DOHH2 (cell line): ENCODE data around the gene PHPT1.
"Not testable (repeated sequence)": the region's sequence is repeated elsewhere in the genome, so short reads cannot be mapped to it uniquely, and the experiment has no call there.

ENCODE experiments used
- H3F3A ChIP-seq: fragments of 200-600 bp; sonication (generic), shearing (Covaris generic); 2 replicates; pipeline ENCODE4 v1.6.0; 2016; ENCODE audit warnings: antibody characterized with exemption, mild to moderate bottlenecking; ENCODE audit not compliant: control insufficient read depth, insufficient read depth
- H3K27ac ChIP-seq: fragments of 200-600 bp; sonication (generic); 2 replicates; pipeline ENCODE4 v1.5.1; 2014; ENCODE audit warnings: low read depth, mild to moderate bottlenecking, low read length, moderate library complexity
- H3K27me3 ChIP-seq: fragments of 200-600 bp; sonication (generic); 2 replicates; pipeline ENCODE4 v1.6.1; 2014; ENCODE audit warnings: mild to moderate bottlenecking, low read length, mixed read lengths; ENCODE audit not compliant: control insufficient read depth
- H3K36me3 ChIP-seq: fragments of 200-600 bp; sonication (generic); 2 replicates; pipeline ENCODE4 v1.6.1; 2014; ENCODE audit warnings: mild to moderate bottlenecking, low read length, moderate library complexity, mixed read lengths; ENCODE audit not compliant: control insufficient read depth
- H3K4me1 ChIP-seq: fragments of 200-600 bp; sonication (generic); 2 replicates; pipeline ENCODE4 v1.6.1; 2014; ENCODE audit warnings: mild to moderate bottlenecking, low read length, mixed read lengths; ENCODE audit not compliant: control insufficient read depth
- H3K4me2 ChIP-seq: fragments of 200-600 bp; sonication (generic); 2 replicates; pipeline ENCODE4 v1.6.0; 2014; ENCODE audit warnings: mild to moderate bottlenecking, low read length, moderate library complexity
- H3K4me3 ChIP-seq: fragments of 200-600 bp; sonication (generic); 2 replicates; pipeline ENCODE4 v1.5.1; 2014; ENCODE audit warnings: mild to moderate bottlenecking, low read length, mixed read lengths
- H3K79me2 ChIP-seq: fragments of 200-600 bp; sonication (generic); 2 replicates; pipeline ENCODE4 v1.6.1; 2014; ENCODE audit warnings: mild to moderate bottlenecking, low read length, mixed read lengths; ENCODE audit not compliant: control insufficient read depth
- H3K9me2 ChIP-seq: fragments of 200-600 bp; sonication (generic); replicated peaks from 2 replicates; pipeline ENCODE4 v1.6.1; 2014; ENCODE audit warnings: mild to moderate bottlenecking, low read length, mixed read lengths; ENCODE audit not compliant: control insufficient read depth
- H3K9me3 ChIP-seq: fragments of 200-600 bp; sonication (generic); 2 replicates; pipeline ENCODE4 v1.6.1; 2014; ENCODE audit warnings: antibody characterized with exemption, low read length, mixed read lengths; ENCODE audit not compliant: control insufficient read depth, insufficient read depth
- H4K20me1 ChIP-seq: fragments of 200-600 bp; sonication (generic); 2 replicates; pipeline ENCODE4 v1.6.0; 2014; ENCODE audit warnings: low read depth, mild to moderate bottlenecking, antibody characterized with exemption, low read length, moderate library complexity; ENCODE audit not compliant: control insufficient read depth, insufficient read depth
- EZH2phosphoT487 ChIP-seq: fragments of 200-600 bp; sonication (generic); IDR thresholded peaks from 2 replicates; pipeline ENCODE4 v1.6.1; 2017; ENCODE audit warnings: borderline replicate concordance, mild to moderate bottlenecking, antibody characterized with exemption, low read length, moderate library complexity, mixed read lengths
- TF ChIP-seq, protein P1 (sequence below): fragments of 200-600 bp; sonication (generic); IDR thresholded peaks from one replicate; pipeline ENCODE4 v1.5.1; 2014; ENCODE audit warnings: antibody characterized with exemption, mild to moderate bottlenecking, low read depth, low read length; ENCODE audit not compliant: poor library complexity, severe bottlenecking

PHPT1 gene

DNA sequence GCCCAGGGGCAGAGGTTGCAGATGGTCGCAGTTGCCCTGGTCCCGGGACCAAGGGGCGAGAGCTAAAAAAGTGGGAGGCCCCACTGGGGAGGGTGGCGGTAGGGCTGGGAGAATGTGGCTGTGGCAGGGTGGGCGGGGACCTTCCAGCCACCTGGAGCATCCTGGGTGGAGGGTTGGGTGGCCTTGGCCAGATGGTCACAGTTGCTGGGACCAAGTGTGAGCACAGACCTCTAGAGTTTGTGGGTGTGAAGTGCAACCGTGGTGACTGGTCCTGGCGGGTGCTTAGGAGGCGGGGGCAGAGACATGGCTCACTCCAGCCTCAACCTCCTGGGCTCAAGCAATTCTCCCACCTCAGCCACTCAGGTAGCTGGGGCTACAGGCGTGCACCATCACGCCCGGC lies 31.4 kb downstream of the PHPT1 start:
- peaks cover 11% of the 10 kb centered on the region for H3K27me3 ChIP-seq
- H3K9me3 ChIP-seq, result no peaks in the 10 kb centered on the region
- H3K4me1 ChIP-seq, result peaks cover 14% of the 10 kb centered on the region
- TF ChIP-seq, protein P1, sequence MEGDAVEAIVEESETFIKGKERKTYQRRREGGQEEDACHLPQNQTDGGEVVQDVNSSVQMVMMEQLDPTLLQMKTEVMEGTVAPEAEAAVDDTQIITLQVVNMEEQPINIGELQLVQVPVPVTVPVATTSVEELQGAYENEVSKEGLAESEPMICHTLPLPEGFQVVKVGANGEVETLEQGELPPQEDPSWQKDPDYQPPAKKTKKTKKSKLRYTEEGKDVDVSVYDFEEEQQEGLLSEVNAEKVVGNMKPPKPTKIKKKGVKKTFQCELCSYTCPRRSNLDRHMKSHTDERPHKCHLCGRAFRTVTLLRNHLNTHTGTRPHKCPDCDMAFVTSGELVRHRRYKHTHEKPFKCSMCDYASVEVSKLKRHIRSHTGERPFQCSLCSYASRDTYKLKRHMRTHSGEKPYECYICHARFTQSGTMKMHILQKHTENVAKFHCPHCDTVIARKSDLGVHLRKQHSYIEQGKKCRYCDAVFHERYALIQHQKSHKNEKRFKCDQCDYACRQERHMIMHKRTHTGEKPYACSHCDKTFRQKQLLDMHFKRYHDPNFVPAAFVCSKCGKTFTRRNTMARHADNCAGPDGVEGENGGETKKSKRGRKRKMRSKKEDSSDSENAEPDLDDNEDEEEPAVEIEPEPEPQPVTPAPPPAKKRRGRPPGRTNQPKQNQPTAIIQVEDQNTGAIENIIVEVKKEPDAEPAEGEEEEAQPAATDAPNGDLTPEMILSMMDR, result no peak
- TF ChIP-seq EZH2phosphoT487, result no peak
- H3K9me2 ChIP-seq, result no peaks in the 10 kb centered on the region
- H4K20me1 ChIP-seq, result 0 out of 2 replicates have a peak, but pooled peaks cover 3% of the 10 kb centered on the region
- peaks cover 7% of the 10 kb centered on the region for H3K79me2 ChIP-seq
- H3K36me3 ChIP-seq, result 0 out of 2 replicates have a peak, but pooled peaks cover 8% of the 10 kb centered on the region
- no peak overlapping the region for H3K4me2 ChIP-seq
- H3K27ac ChIP-seq, result no peak overlapping the region
- H3F3A ChIP-seq, result no peaks in the 10 kb centered on the region
- no peak overlapping the region for H3K4me3 ChIP-seq

DNA sequence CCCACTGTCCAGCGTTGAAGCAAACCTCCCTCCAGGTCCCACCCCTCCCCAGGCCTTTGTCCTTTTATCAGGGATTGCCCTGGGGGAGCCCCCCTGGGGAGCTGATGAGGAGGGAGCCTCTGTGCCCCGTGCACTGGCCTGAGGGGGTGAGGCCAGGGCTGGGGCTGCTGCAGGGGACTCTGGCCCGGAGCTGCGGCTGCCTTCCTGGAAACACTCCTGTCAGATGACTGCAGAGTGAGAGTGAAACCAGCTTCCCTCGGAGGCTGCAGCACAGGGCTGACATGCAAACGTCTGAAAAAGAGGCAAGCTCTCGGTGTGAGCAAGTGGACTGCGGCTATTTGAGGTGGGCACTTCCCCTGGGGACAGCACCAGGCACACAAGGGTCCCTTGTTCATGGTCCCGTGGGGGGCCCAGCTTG lies 32.5 kb downstream of the PHPT1 start:
- peaks cover 12% of the 10 kb centered on the region for H3K79me2 ChIP-seq
- TF ChIP-seq EZH2phosphoT487, result no peak
- H3K27ac ChIP-seq, result no peak overlapping the region
- 0 out of 2 replicates have a peak, but pooled peaks cover 3% of the 10 kb centered on the region for H4K20me1 ChIP-seq
- H3K4me1 ChIP-seq, result peaks cover 14% of the 10 kb centered on the region
- H3K9me3 ChIP-seq, result no peaks in the 10 kb centered on the region
- peaks cover 11% of the 10 kb centered on the region for H3K27me3 ChIP-seq
- H3K36me3 ChIP-seq, result peaks cover 9% of the 10 kb centered on the region; the same call in 1 of the 2 replicates
- H3K4me2 ChIP-seq, result no peak overlapping the region
- no peak overlapping the region for H3K4me3 ChIP-seq
- H3K9me2 ChIP-seq, result no peaks in the 10 kb centered on the region
- no peaks in the 10 kb centered on the region for H3F3A ChIP-seq

DNA sequence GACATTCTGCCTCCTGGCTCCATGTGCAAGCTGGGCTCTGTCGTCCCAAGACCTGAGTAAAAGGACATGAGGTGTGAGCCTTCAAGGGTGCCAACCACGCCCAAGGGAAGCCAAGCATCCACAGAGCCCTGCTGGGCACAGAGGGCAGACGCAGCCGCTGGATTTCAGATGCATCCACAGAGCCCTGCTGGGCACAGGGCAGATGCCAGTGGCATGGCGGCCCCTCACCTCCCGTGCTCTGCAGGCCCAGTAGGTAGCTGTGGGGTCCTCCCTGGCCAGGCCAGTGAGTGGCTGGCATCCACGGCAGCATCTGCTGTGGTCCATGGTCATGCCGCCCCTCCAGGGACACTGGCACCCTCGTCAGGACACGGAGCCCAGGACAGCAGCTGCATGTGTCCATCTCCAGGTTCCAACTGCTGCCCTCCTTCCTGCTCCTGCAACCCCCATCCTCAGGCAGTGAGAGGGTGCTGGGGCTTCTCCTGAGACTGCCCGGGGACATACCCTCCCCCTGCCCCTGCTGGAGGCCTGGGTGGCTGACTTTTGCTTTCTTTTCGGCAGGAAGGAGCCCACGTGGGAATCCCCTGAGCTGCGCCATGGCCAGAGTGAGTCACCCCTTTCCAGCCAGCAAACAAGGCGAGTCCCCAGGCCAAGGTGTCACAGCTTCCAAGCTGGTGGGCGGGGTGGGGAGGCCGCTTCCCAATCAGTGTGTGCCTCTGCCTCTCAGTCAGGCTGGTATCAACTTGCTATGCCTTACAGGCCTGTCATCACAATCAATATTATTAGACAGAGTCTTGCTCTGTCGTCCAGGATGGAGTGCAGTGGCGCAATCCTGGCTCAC lies 33.1 kb downstream of the PHPT1 start:
- Histone ChIP-seq H3K79me2 (peaks cover 19% of the 10 kb centered on the region), H3K9me3 (no peaks in the 10 kb centered on the region), H3K4me3 (no peak overlapping the region), H3F3A (no peaks in the 10 kb centered on the region), H3K4me1 (peaks cover 15% of the 10 kb centered on the region), H3K27ac (no peak overlapping the region), H3K9me2 (no peaks in the 10 kb centered on the region), H3K27me3 (peaks cover 11% of the 10 kb centered on the region), H3K36me3 (peaks cover 11% of the 10 kb centered on the region; the same call in 1 of the 2 replicates), H4K20me1 (0 out of 2 replicates have a peak, but pooled peaks cover 3% of the 10 kb centered on the region), H3K4me2 (no peak overlapping the region)
- TF ChIP-seq EZH2phosphoT487, result no peak
- TF ChIP-seq, protein P1, result no peak

DNA sequence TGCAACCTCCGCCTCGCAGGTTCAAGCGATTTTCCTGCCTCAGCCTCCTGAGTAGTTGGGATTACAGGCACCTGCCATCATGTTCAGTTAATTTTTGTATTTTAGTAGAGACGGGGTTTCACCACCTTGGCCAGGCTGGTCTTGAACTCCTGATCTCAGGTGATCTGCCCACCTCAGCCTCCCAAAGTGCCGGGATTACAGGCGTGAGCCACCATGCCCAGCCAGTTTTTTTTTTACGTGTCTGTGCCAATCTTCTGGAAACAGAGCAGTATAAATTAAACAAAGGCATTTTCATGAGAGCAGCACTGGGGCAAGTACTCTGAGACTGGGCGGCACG lies 33.7 kb downstream of the PHPT1 start:
- not testable (repeated sequence) for H3K9me2 ChIP-seq, H3K27ac ChIP-seq, H3K4me3 ChIP-seq, H3K4me2 ChIP-seq, H3K9me3 ChIP-seq, H4K20me1 ChIP-seq, H3F3A ChIP-seq, H3K27me3 ChIP-seq
- peaks cover 11% of the 10 kb centered on the region; the same call in 1 of the 2 replicates for H3K36me3 ChIP-seq
- peaks cover 25% of the 10 kb centered on the region for H3K79me2 ChIP-seq
- peaks cover 18% of the 10 kb centered on the region for H3K4me1 ChIP-seq

DNA sequence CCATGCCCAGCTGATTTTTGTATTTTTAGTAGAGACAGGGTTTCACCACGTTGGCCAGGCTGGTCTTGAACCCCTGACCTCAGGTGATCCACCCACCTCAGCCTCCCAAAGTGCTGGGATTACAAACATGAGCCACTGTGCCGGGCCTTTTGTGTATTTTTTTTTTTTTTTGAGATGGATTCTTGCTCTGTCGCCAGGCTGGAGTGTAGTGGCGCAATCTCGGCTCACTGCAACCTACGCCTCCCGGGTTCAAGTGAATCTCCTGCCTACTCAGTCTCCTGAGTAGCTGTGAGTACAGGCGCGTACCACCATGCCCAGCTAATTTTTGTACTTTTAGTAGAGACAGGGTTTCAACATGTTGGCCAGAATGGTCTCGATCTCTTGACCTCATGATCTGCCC lies 34.5 kb downstream of the PHPT1 start:
- Histone ChIP-seq H3K36me3 (peaks cover 17% of the 10 kb centered on the region), H3K4me1 (peaks cover 24% of the 10 kb centered on the region), H3K79me2 (peaks cover 32% of the 10 kb centered on the region)
- not testable (repeated sequence) for H3F3A ChIP-seq, H3K4me3 ChIP-seq, H3K9me3 ChIP-seq, H3K4me2 ChIP-seq, H3K27ac ChIP-seq, H3K9me2 ChIP-seq, H4K20me1 ChIP-seq, H3K27me3 ChIP-seq
